ENCODE data around the gene DHTKD1. TPM values are rescaled to one million over a fixed set of nuclear protein-coding genes. Genes with fewer than 3 reads are reported as not detected.

DHTKD1 gene
- total RNA-seq, 1 donor from 2014 or later, result 18.4 TPM

GRCh38 chr10:12109286-12109685, 40.5 kb downstream of the DHTKD1 start:
- DNase-seq (ENCODE audit: low read depth) (no peak), FAIRE-seq (no peak)
- no peak overlapping the region for H3K4me3 ChIP-seq (ENCODE audit: low read depth, low read length)
- no peaks in the 10 kb centered on the region for H3K36me3 ChIP-seq (ENCODE audit: control insufficient read depth, insufficient read depth, low read length)
- no peaks in the 10 kb centered on the region for H3K27me3 ChIP-seq (ENCODE audit: control insufficient read depth, insufficient read depth, low read length)
- TF ChIP-seq CTCF (IDR thresholded peaks at IDR 0.05; ENCODE audit: insufficient read depth, low read length, severe bottlenecking), result no peak

GRCh38 chr10:12111528-12111927, 42.8 kb downstream of the DHTKD1 start:
- Histone ChIP-seq H3K4me3 (ENCODE audit: low read depth, low read length) (no peak overlapping the region), H3K36me3 (ENCODE audit: control insufficient read depth, insufficient read depth, low read length) (no peaks in the 10 kb centered on the region), H3K27me3 (ENCODE audit: control insufficient read depth, insufficient read depth, low read length) (no peaks in the 10 kb centered on the region)
- DNase-seq (ENCODE audit: low read depth) (no peak), FAIRE-seq (no peak)
- no peak for TF ChIP-seq CTCF (IDR thresholded peaks at IDR 0.05; ENCODE audit: insufficient read depth, low read length, severe bottlenecking)

GRCh38 chr10:12113627-12114026, 44.9 kb downstream of the DHTKD1 start:
- H3K4me3 ChIP-seq (ENCODE audit: low read depth, low read length), result no peak overlapping the region
- no peak for DNase-seq (ENCODE audit: low read depth)
- no peak for FAIRE-seq
- TF ChIP-seq CTCF (IDR thresholded peaks at IDR 0.05; ENCODE audit: insufficient read depth, low read length, severe bottlenecking), result no peak
- peaks cover 1% of the 10 kb centered on the region for H3K36me3 ChIP-seq (ENCODE audit: control insufficient read depth, insufficient read depth, low read length)
- no peaks in the 10 kb centered on the region for H3K27me3 ChIP-seq (ENCODE audit: control insufficient read depth, insufficient read depth, low read length)

- H3K27me3 ChIP-seq (ENCODE audit: control insufficient read depth, insufficient read depth, low read length), result no peaks in the 10 kb centered on the region
Observed at GRCh38 chr10:12121673-12122072, 52.9 kb downstream of the DHTKD1 start.

GRCh38 chr10:12129222-12130111, 60.7 kb downstream of the DHTKD1 start, which contains the start of gene SEC61A2:
SEC61A2 (plus strand) TSS chr10:12129677; CDS start chr10:12129788, 111 bp downstream.
- no peak for TF ChIP-seq CTCF (IDR thresholded peaks at IDR 0.05; ENCODE audit: insufficient read depth, low read length, severe bottlenecking)

More at GRCh38 chr10:12121673-12122072, 52.9 kb downstream of the DHTKD1 start:
- TF ChIP-seq CTCF (IDR thresholded peaks at IDR 0.05; ENCODE audit: insufficient read depth, low read length, severe bottlenecking), result no peak
- FAIRE-seq, result no peak
- DNase-seq (ENCODE audit: low read depth), result no peak
- Histone ChIP-seq H3K4me3 (ENCODE audit: low read depth, low read length) (no peak overlapping the region), H3K36me3 (ENCODE audit: control insufficient read depth, insufficient read depth, low read length) (peaks cover 1% of the 10 kb centered on the region)

More at GRCh38 chr10:12129222-12130111, 60.7 kb downstream of the DHTKD1 start, which contains the start of gene SEC61A2:
- Histone ChIP-seq H3K27me3 (ENCODE audit: control insufficient read depth, insufficient read depth, low read length) (no peaks in the 10 kb centered on the region), H3K4me3 (ENCODE audit: low read depth, low read length) (peak within 1 kb of the TSS; percentile 85), H3K36me3 (ENCODE audit: control insufficient read depth, insufficient read depth, low read length) (peaks cover 1% of the 10 kb centered on the region)
- DNase-seq (ENCODE audit: low read depth), result peak; percentile 68
- FAIRE-seq, result no peak
